T-helper 2 cell (primary cell): ENCODE measurements around the gene TCF4.

Source experiments
- DNase-seq, 5 experiments: peaks; one replicate each; pipeline versions ENCODE4 v3.0.0 to v3.0.0-alpha.2; 2012 to 2022

Gene TCF4

DNA sequence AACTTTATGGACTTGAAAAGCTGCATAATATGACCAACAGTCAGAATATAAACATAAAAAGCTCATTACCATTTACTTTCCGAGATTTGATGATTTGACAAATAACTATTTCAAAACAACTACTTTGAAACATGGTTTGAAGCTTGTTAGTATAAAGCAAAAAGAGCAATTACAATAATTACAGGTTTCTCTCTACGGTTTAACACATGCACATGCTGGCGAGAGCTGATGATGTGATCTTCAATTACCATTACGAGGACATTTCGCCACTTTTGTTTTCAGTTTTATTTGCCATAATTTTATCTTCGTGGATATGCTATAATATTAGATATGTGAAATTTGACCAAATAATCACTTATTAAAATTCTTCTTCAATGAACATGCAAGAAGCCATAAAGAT lies 270.1 kb downstream of the TCF4 start:
- no peak for DNase-seq

- DNase-seq: no peak
Observed at GRCh38 chr18:55317324-55317723, 270.7 kb downstream of the TCF4 start.

GRCh38 chr18:55316486-55317184 lies 271.4 kb downstream of the TCF4 start:
- DNase-seq: no peak

DNA sequence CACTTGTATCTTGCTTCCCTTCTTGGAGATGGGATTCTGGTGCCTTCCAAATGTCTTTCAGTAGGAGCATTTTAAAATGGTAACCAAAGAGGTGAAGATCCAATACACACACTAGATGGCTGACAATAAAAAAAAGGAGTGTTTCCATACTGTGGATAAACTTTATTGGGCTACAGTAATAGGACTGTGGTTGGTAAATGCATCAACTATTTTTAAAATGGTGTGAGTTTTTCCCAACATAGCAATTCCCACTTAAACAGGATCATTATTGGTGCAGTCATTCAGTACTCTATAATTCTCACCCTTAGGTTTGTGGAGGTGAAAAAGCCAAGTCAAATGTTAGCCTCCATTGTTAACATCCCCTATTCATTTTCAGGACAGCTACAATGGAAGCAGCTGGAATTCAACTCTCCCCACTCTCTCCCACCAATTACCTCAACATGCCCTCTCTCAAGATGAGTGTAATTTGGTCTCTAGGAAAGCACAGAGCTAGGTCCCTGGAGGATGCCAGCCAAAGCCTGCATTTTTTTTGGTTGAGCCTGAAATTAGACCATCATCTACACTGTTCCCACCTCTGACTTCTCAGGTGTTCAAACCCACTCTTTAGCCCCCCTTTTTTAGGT lies 273.3 kb downstream of the TCF4 start:
- no peak for DNase-seq

GRCh38 chr18:55314031-55314430 lies 274.0 kb downstream of the TCF4 start:
- no peak for DNase-seq

DNA sequence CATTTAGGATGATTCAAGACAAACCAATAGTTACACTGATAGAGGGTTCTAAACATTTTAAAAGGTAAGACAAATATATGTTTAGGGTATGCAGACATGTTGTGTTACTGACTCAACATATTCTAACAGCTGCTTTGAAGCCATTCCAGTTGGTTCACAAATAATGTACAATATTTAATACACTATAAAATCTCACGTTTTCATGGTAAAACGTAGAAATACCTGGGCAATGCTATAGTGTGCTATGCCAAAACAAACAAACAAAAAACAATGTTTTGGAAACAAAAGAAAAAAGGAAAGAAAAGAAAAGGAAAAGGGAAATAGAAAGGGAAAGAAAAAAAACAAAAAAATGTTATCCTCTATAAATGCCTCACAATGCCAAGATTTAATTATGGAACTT lies 277.1 kb downstream of the TCF4 start:
- DNase-seq: no peak

DNA sequence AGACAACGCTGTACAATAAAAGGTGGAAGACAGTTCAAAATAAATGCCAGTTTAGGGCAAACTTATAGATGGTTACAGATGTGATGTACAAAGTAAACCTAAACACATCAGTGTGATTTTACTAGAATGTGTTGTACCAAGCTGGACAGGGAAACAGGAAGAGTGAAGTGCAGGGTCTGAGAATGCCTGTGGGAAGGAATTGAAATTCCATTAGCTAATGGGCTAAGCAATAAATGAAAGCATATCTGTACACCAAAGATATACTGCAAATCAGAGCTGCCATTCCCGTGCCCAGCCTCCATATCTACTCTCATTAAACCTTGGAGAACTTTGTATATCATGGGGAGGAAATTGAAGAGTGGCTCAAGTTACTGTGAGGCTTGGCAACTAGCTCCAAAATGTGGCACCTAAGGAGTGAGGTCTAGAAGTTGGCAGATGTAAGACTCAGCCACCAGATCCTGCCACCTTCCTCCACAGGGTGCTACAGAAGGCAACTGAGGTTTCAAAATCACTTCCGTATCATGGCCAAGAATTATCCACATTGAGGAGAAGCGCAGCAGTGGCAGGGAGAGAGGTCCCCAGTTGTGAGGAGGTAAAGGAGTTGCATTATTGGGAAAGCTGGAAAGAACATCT lies 277.8 kb downstream of the TCF4 start:
- DNase-seq: no peak

GRCh38 chr18:55309249-55309648 lies 278.7 kb downstream of the TCF4 start:
- DNase-seq: no peak

DNA sequence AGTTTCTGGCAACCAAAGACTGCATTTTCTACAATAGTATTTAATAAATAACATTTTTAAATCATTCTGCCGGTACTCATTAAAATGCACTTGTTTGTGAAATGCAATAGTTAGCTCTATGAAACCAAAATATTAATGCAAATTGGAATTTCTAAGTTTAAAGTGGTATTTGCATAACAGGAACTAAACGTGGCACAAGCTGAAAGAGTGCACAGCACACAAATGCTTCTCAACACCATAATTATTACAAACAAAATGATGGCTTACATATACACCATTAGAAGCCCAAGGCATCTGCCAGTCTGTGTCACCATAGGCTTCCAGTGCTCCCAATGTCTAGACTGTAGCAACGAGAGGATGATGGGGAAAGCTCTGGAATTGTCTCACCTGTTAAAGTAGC lies 280.5 kb downstream of the TCF4 start:
- no peak for DNase-seq

DNA sequence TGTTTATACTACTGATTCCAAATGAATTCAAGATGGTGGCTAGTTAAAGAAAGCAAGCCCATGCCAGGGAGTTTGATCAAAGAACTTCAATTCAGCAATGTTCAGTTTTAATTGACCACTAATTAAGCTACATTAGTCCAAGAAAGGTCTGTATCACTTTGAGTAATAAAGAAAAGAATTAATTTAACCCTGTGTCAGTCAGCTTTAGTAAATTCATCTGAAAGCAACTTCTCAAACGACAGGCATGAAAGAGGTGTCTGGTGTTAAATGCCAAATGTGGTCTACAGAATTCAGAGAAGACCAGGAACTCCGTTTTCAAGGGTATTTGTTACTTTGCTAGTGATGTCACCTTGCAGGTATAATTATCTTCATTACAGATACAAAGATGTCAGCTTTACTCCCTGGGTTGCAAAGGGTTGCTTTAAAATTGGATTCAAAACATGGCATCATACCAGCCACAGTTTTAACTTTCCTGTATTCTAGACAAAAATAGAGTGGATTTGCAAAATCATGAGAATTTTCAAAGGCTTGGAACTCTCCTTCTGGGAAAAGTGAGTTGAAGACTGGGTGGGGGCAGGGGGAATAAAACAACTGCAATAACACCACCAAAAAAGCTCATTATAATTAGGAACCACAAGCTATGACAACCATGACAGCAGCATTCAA lies 281.5 kb downstream of the TCF4 start:
- DNase-seq: no peak

DNA sequence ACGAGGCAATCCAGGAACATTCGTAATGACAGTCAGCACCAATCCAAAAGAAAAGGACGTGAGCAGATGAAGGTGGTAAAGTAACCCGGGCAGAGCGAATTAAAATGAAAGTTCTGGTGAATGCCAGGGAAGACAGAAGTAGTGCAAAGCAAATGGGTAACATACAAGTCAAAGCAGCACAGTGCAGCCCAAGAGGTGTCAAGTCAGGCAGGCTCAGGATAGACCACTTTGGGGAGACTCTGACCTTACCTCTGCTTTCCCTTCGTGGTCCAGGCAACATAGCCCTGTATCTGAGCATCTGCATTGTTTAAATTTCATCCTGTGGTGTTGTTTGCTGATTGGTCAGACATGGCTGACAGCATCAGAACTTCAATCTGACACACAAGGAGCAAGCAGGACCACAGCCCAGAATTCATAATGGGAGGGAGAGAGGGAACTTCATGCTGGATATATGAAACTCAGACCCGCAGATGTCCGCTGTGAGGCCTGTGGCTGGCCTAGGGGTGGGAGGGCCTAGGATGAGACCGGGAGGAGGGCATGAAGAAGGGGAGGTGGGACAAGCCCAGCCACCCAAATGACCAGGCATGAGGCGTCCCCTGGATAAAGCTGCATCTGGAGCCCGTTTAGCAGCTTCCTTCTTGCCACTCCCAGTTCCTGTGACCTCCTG lies 285.7 kb downstream of the TCF4 start:
- no peak for DNase-seq

GRCh38 chr18:55301824-55302166 lies 286.2 kb downstream of the TCF4 start:
- no peak for DNase-seq

- no peak for DNase-seq
Observed at GRCh38 chr18:55300936-55301531, 287.0 kb downstream of the TCF4 start.

DNA sequence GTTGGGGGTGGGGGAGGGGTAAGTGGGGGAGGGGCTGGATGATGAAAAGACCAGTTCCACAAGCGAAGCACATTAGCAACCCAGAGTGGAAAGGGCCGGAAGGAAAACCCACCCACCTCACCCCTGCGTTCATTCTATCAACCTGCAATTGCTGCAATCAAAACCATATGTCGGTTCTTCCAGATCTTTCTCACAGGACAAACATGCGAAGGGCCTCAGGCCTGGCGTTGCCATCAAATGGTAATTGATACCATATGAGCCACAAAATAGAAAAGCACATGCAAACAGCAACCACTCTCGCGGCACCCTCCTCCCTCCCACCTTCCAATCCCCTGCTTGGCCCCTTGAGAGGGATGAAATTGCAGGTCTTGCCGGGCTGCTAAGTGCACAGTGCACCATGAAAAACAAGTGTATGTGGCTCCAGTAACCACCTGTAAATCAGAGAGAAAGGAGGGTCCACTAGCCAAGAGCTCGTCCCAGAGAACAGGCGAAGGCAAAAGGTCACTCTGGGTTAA lies 287.5 kb downstream of the TCF4 start:
- no peak for DNase-seq

DNA sequence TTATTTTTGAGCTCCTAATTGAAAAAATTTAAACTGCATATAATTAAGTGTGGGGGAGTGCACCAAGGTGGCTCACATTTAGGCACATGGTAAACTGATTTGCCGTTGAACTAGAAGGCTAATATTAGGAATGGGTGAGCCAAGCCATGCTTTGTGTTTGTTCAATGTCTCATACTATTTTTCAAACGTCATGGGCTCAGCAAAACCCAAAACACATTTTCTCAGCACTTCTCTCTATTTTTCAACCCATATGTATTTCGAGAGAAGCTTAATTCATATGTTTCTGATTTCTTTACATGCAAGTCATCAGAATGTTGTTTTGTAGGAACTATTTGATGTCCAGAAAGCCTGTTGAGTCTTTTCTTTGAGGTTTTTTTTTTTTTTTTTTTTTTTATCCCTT lies 291.2 kb downstream of the TCF4 start:
- DNase-seq: no peak

GRCh38 chr18:55296115-55296514 lies 291.9 kb downstream of the TCF4 start:
- no peak for DNase-seq

GRCh38 chr18:55290898-55291297 lies 297.1 kb downstream of the TCF4 start:
- no peak for DNase-seq

GRCh38 chr18:55289775-55290174 lies 298.2 kb downstream of the TCF4 start:
- DNase-seq: no peak

GRCh38 chr18:55289048-55289447 lies 298.9 kb downstream of the TCF4 start:
- no peak for DNase-seq

DNA sequence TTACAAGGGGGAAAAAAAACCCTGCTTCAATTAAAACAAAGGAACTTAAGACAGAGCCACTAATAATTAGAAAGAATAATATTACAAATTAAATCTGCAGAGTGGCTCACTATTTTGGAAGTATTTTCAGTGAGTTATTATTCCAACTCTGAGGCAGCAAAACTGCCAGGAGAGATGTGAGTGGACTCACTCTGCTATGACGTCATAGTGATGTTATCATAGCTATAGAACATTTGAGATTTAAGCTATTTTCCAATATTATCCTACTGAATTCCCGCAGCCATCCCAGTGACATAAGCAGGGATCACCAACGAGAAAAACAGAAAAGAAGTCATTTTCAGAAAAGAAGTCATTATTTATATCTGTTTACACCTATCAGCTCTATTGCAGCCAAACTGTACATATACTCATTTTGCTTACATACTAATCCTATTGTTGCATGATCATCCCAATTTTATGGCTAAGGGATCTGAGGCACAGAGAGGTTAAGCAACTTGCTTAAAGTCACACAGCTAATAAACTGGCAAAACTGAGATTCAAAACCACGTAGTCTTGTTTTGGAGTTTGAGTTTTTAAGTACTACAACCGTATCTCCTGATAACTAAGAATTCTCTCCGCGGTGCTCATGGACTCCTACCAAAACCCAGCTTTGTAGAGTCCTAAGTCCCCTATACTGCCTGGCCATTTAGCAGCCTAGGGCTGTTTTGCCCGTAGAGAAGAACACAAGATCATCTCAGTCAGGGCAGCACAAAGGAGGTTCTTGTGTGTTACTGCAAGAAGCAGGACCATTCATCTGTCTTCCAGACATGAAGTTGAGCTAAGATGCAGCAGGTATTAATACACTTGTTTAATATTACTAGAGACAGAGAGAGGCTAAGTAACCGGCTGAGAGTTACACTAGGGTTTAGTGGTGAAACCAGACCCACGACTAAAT lies 299.8 kb downstream of the TCF4 start:
- no peak for DNase-seq

- DNase-seq: no peak
Observed at GRCh38 chr18:55287149-55287806, 300.7 kb downstream of the TCF4 start.
